ENCODE measurements around the gene NGLY1. TPM values are rescaled to one million over a fixed set of nuclear protein-coding genes. Genes with fewer than 3 reads are reported as not detected.

Gene NGLY1
- total and polyA plus RNA-seq, 9 of the 15 experiments (the other 6 are each of a cell fraction or from before 2014, with no cell fraction given): 52.2 to 124 (median 87.6) TPM

- no TSS peak for BruUV-seq (replicated peaks)
- FAIRE-seq (no peak), DNase-seq (ENCODE audit: extremely low read depth in 1 of 4, low spot score in 3 of 4) (no peak), ATAC-seq (no peak)
- POLR2A ChIA-PET: interaction anchor here (0.6 kb wide), 1 partner anchor 103 kb away, joined by 3 read pairs; no protein-coding TSS in a partner anchor
- Histone ChIP-seq H3K4me1 (replicated peaks in 1 of 2; ENCODE audit: control insufficient read depth in 2 of 2, insufficient read depth in 2 of 2, low read length in 2 of 2) (no peaks in the 10 kb centered on the region), H3K36me3 (ENCODE audit: control insufficient read depth, insufficient read depth, low read length) (no peaks in the 10 kb centered on the region), H4K20me1 (replicated peaks; ENCODE audit: control insufficient read depth, insufficient read depth, low read length) (no peaks in the 10 kb centered on the region), H3K9me1 (ENCODE audit: control insufficient read depth, insufficient read depth, low read length) (no peaks in the 10 kb centered on the region), H2AFZ (ENCODE audit: low read depth, low read length) (no peak overlapping the region), H3K9ac (ENCODE audit: insufficient read depth in 1 of 2, low read depth in 2 of 2, low read length in 2 of 2) (no peak overlapping the region), H3K27me3 (ENCODE audit: control insufficient read depth in 2 of 2, insufficient read depth in 2 of 2, low read length in 2 of 2) (peaks cover 7 to 12% of the 10 kb centered on the region in 2 experiments), H3K4me3 (no peak overlapping the region), H3K9me3 (replicated peaks; ENCODE audit: control insufficient read depth, insufficient read depth, low read depth, low read length) (no peaks in the 10 kb centered on the region), H3K27ac (ENCODE audit: extremely low read depth, low read depth, low read length) (no peak overlapping the region), H3K4me2 (ENCODE audit: insufficient read depth, low read length) (no peak overlapping the region), H3K79me2 (ENCODE audit: control insufficient read depth, insufficient read depth, low read length) (no peaks in the 10 kb centered on the region)
- CTCF ChIA-PET (ENCODE audit: low intra/inter-chr PET ratio): no interaction called here
- WGBS (ENCODE audit: insufficient coverage, low coverage, missing lambda C conversion rate): 0% methylated on average over 1 of the region's 1 CpG
- intact Hi-C loops (cut with micrococcal nuclease) (no loop called here), in situ Hi-C loops (cut with MboI) (no loop called here)
- TF ChIP-seq NR2C2 (CRISPR knock-in tag; IDR thresholded peaks at IDR 0.05): no peak
- no peak for TF ChIP-seq NR2C2 (tag; IDR thresholded peaks at IDR 0.05)
- no peak for TF ChIP-seq MBD1 (CRISPR knock-in tag; IDR thresholded peaks at IDR 0.05)
- TF ChIP-seq SMARCE1 (IDR thresholded peaks at IDR 0.05): no peak
- no peak for TF ChIP-seq HDAC3 (IDR thresholded peaks at IDR 0.05; ENCODE audit: borderline replicate concordance, partially characterized antibody)
- TF ChIP-seq TCFL5 (CRISPR knock-in tag; conservative IDR thresholded peaks at IDR 0.05): no peak
- no peak for TF ChIP-seq ZNF280A (IDR thresholded peaks at IDR 0.05; ENCODE audit: low read depth, partially characterized antibody)
- no peak for TF ChIP-seq KHSRP (IDR thresholded peaks at IDR 0.05)
- TF ChIP-seq HES1 (IDR thresholded peaks at IDR 0.05; ENCODE audit: low read depth): no peak
- no peak for TF ChIP-seq SRSF7 (optimal IDR thresholded peaks at IDR 0.05; ENCODE audit: low read depth, low read length)
- TF ChIP-seq PCBP1 (IDR thresholded peaks at IDR 0.05; ENCODE audit: low read depth, low read length, poor library complexity, severe bottlenecking): no peak
- TF ChIP-seq MTF1 (CRISPR knock-in tag; IDR thresholded peaks at IDR 0.05; ENCODE audit: borderline replicate concordance): no peak
- TF ChIP-seq TEAD1 (CRISPR knock-in tag; IDR thresholded peaks at IDR 0.05): no peak
- no peak for TF ChIP-seq BRF2 (IDR thresholded peaks at IDR 0.05; ENCODE audit: borderline replicate concordance, insufficient read depth, insufficient read length)
- no peak for TF ChIP-seq STAT5A (IDR thresholded peaks at IDR 0.05; ENCODE audit: borderline replicate concordance, low read length)
Observed at GRCh38 chr3:25697553-25697952, 85.7 kb downstream of the NGLY1 start.
